AG09309 (cell line): ENCODE measurements around the gene STRN3.
"Not testable (repeated sequence)": the region's sequence is repeated elsewhere in the genome, so short reads cannot be mapped to it uniquely, and the experiment has no call there.

Source experiments
- DNase-seq: peaks from one replicate; pipeline ENCODE4 v3.0.0-alpha.2; 2010; ENCODE audit warnings: low read depth
- H3K4me3 ChIP-seq: 2 replicates; pipeline ENCODE4 v1.5.1; 2011; ENCODE audit warnings: mild to moderate bottlenecking, low read depth, low read length, moderate library complexity; ENCODE audit not compliant: control insufficient read depth
- CTCF ChIP-seq: IDR thresholded peaks from 2 replicates; pipeline ENCODE4 v1.5.1; 2011; ENCODE audit warnings: mild to moderate bottlenecking, low read depth, low read length, inconsistent platforms; ENCODE audit not compliant: insufficient read depth, control insufficient read depth; ENCODE audit errors: missing control alignments

The STRN3 gene

GRCh38 chr14:30938617-30939016, 87.6 kb downstream of the STRN3 start:
- TF ChIP-seq CTCF, result no peak
- DNase-seq, result no peak
- no peak overlapping the region for H3K4me3 ChIP-seq

- H3K4me3 ChIP-seq, result no peak overlapping the region
- DNase-seq, result no peak
- no peak for TF ChIP-seq CTCF
Measured at GRCh38 chr14:30935445-30935844, 90.7 kb downstream of the STRN3 start.

- H3K4me3 ChIP-seq, DNase-seq: not testable (repeated sequence)
Measured at GRCh38 chr14:30933937-30934336, 92.2 kb downstream of the STRN3 start.

- no peak for TF ChIP-seq CTCF
- H3K4me3 ChIP-seq, result no peak overlapping the region
- DNase-seq, result no peak
Measured at GRCh38 chr14:30928462-30928861, 97.7 kb downstream of the STRN3 start.

- no peak overlapping the region for H3K4me3 ChIP-seq
- no peak for DNase-seq
- TF ChIP-seq CTCF, result no peak
Measured at GRCh38 chr14:30925254-30925653, 100.9 kb downstream of the STRN3 start.

GRCh38 chr14:30921788-30922187, 104.4 kb downstream of the STRN3 start:
- H3K4me3 ChIP-seq, result no peak overlapping the region
- DNase-seq, result no peak
- TF ChIP-seq CTCF, result no peak

- no peak for TF ChIP-seq CTCF
- H3K4me3 ChIP-seq, result no peak overlapping the region
- no peak for DNase-seq
Measured at GRCh38 chr14:30921305-30921704, 104.9 kb downstream of the STRN3 start.

GRCh38 chr14:30915596-30915995, 110.6 kb downstream of the STRN3 start:
- no peak overlapping the region for H3K4me3 ChIP-seq
- TF ChIP-seq CTCF, result no peak
- peak; percentile 29 for DNase-seq
